NT2/D1 (cell line): ENCODE measurements around the gene FNDC1.

Source experiments
- YY1 ChIP-seq: IDR thresholded peaks from 2 replicates; pipeline ENCODE4 v1.6.1; 2011; ENCODE audit not compliant: insufficient read length, insufficient read depth
- ZNF274 ChIP-seq: IDR thresholded peaks from 2 replicates; pipeline ENCODE4 v1.6.1; 2011; ENCODE audit warnings: mild to moderate bottlenecking, low read depth, low read length

GRCh38 chr6:159303159-159303558 lies 134.0 kb downstream of the FNDC1 start:
- no peak for TF ChIP-seq YY1
- no peak for TF ChIP-seq ZNF274
